CD4-positive, alpha-beta memory T cell (primary cell): ENCODE data around the gene TMEM135. TPM values are rescaled to one million over a fixed set of nuclear protein-coding genes. Genes with fewer than 3 reads are reported as not detected.
"Not testable (repeated sequence)": the region's sequence is repeated elsewhere in the genome, so short reads cannot be mapped to it uniquely, and the experiment has no call there.

ENCODE experiments used
- CTCF ChIA-PET: fragments of 350-600 bp; sonication (Branson Sonifier 250); formaldehyde crosslinking; loops from one replicate; lab custom pipeline; 2021; ENCODE audit warnings: inconsistent platforms; ENCODE audit not compliant: partially characterized antibody; lab: Charles Lee
- POLR2A ChIA-PET: fragments of 350-600 bp; sonication (Branson Sonifier 250); formaldehyde crosslinking; loops from one replicate; lab custom pipeline; 2021; ENCODE audit not compliant: partially characterized antibody; lab: Charles Lee
- DNase-seq, 5 donors: peaks; one replicate each; pipeline versions ENCODE4 v3.0.0 to v3.0.0-alpha.2; 2020 to 2022; ENCODE audit warnings: mixed read lengths in 1 of 5
- H3K27ac ChIP-seq: one replicate; pipeline ENCODE4 v1.7.0; 2013; ENCODE audit warnings: low read depth, low read length
- H3K27me3 ChIP-seq: 2 replicates; pipeline ENCODE4 v1.7.0; 2013; ENCODE audit warnings: mild to moderate bottlenecking, low read length, moderate library complexity; ENCODE audit not compliant: insufficient read depth
- H3K36me3 ChIP-seq: 2 replicates; pipeline ENCODE4 v1.7.0; 2013; ENCODE audit warnings: mild to moderate bottlenecking, low read length, moderate library complexity; ENCODE audit not compliant: insufficient read depth
- H3K4me1 ChIP-seq: 2 replicates; pipeline ENCODE4 v1.7.0; 2013; ENCODE audit warnings: mild to moderate bottlenecking, low read length, moderate library complexity; ENCODE audit not compliant: insufficient read depth
- H3K4me3 ChIP-seq, 2 donors: one replicate each; pipeline ENCODE4 v1.7.0; 2013; ENCODE audit warnings: low read length in 2 of 2, mild to moderate bottlenecking in 1 of 2
- H3K9me3 ChIP-seq, 2 donors: one replicate each; pipeline ENCODE4 v1.7.0; 2013; ENCODE audit warnings: low read length in 2 of 2, control low read depth in 1 of 2; ENCODE audit not compliant: control insufficient read depth in 1 of 2
- H3K27ac Mint-ChIP-seq, 7 donors: one replicate each; pipeline ENCODE4 v1.8.0; 2020 to 2021; ENCODE audit warnings: mixed read lengths in 7 of 7, mild to moderate bottlenecking in 6 of 7, inconsistent platforms in 3 of 7, moderate library complexity in 3 of 7
- H3K27me3 Mint-ChIP-seq, 2 donors: one replicate each; pipeline ENCODE4 v1.8.0; 2020 to 2021; ENCODE audit warnings: mixed read lengths in 2 of 2
- H3K36me3 Mint-ChIP-seq, 2 donors: one replicate each; pipeline ENCODE4 v1.8.0; 2020 to 2021; ENCODE audit warnings: mixed read lengths in 2 of 2, inconsistent platforms in 1 of 2, mild to moderate bottlenecking in 1 of 2
- H3K4me1 Mint-ChIP-seq, 4 donors: one replicate each; pipeline ENCODE4 v1.8.0; 2020 to 2021; ENCODE audit warnings: mixed read lengths in 4 of 4, mild to moderate bottlenecking in 1 of 4
- H3K4me3 Mint-ChIP-seq, 8 donors: one replicate each; pipeline ENCODE4 v1.8.0; 2020 to 2021; ENCODE audit warnings: mixed read lengths in 8 of 8, mild to moderate bottlenecking in 7 of 8, moderate library complexity in 6 of 8, inconsistent platforms in 3 of 8
- H3K9me3 Mint-ChIP-seq, 8 donors: one replicate each; pipeline ENCODE4 v1.8.0; 2020 to 2021; ENCODE audit warnings: mixed read lengths in 8 of 8, mild to moderate bottlenecking in 5 of 8, inconsistent platforms in 3 of 8, moderate library complexity in 1 of 8
- intact Hi-C: fragments of 100-400 bp; cut with micrococcal nuclease; formaldehyde crosslinking; loops from one replicate; pipeline ENCODE4 v1.15.1; 2023
- polyA plus RNA-seq, 2 donors: library from polyadenylated mRNA; unstranded; fragments of 300-500 nt; fragmentation: Illumina TruSeq; gene quantifications; one replicate each; pipeline ENCODE4 v1.2.3, GENCODE V29; 2021
- total RNA-seq, 2 experiments: library from RNA; stranded (reverse); gene quantifications; one replicate each; pipeline ENCODE4 v1.2.3, GENCODE V29; 2021

Gene TMEM135
- total and polyA plus RNA-seq, 4 experiments from 2014 or later: 6.6 to 12.4 (median 10.2) TPM

DNA sequence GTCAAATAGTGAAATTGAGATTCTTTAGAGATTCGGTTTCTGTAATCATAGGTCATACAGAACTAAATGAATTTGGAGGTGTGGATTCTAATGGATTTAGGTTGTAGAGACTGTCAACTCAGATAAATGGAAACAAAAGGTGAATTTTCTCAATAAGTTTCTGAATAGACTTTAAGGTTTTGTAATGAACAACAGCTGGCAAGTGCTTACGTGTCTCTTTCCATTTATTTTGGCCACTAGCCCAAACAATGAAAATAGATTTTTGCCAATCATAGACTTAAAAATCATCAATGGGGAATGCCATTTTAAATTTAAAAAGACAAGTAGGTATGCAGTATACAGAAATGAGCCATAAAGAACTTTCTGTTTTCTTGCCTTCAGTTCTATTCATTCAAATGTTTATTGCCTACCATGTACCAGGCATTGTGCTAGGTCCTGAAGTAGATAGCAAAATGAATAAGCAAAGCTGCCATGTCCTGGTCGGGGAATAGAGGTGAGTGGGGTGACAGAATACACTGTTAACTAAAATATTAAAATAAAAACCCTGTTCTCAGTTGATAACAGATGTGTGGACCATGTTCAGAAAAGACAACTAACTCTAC lies 16.9 kb upstream of the TMEM135 start:
- H3K36me3 Mint-ChIP-seq: no peaks in the 10 kb centered on the region
- peaks cover 4 to 8% of the 10 kb centered on the region in 2 donors for H3K27me3 Mint-ChIP-seq
- Histone ChIP-seq H3K27ac (no peak overlapping the region), H3K9me3 (no peaks in the 10 kb centered on the region), H3K36me3 (no peaks in the 10 kb centered on the region), H3K4me1 (no peaks in the 10 kb centered on the region), H3K4me3 (no peak overlapping the region), H3K27me3 (no peaks in the 10 kb centered on the region)
- DNase-seq: no peak
- ChIA-PET CTCF (no interaction called here), POLR2A (no interaction called here)
- H3K4me3 Mint-ChIP-seq: no peak overlapping the region
- intact Hi-C loops: no loop called here
- no peaks in the 10 kb centered on the region for H3K9me3 Mint-ChIP-seq
- no peaks in the 10 kb centered on the region for H3K4me1 Mint-ChIP-seq
- H3K27ac Mint-ChIP-seq: no peak overlapping the region

DNA sequence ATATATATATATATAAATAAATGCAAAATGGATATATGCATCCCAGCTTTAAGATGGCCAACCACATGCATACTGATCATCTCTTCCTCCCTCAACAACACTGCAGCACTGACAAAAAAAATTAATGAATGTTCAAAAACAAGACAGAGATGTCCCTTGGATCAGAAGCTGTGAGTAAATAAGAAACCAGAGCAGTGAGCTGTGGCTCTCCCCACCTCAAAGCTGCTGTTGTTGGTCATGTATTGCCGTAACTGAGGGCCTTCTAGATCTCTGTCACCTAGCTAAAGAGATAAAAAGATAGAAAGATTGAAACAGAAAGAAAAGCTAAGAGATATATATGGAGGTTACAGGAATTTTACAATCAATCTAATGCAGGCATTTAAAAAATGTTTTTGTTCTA lies 15.5 kb upstream of the TMEM135 start:
- ChIA-PET CTCF (interaction anchor here (0.9 kb wide), 1 partner anchor 76 kb away, joined by 3 read pairs; no protein-coding TSS in a partner anchor), POLR2A (no interaction called here)
- no peak overlapping the region for H3K4me3 Mint-ChIP-seq

DNA sequence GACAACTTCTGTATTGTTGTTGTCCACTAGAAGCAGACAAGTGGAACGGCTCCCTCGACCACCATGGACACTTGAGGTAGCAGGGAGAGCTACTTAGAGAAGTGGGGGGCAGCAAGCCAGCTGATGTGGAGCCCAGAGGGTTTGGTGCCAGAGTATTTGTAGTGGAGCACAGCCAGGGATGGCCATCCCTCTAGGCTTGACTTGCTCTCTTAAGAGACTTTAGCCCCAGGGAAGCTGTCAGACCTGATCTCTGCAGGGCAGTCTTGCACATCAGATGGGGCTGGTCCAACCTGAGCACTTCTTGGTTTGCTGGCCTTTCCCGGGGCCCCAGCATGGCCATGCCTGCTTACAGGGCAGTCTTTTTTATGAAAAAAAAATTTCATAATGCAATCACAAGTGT lies 15.0 kb upstream of the TMEM135 start:
- CTCF ChIA-PET: interaction anchor here (0.9 kb wide), 1 partner anchor 75 kb away, joined by 3 read pairs; no protein-coding TSS in a partner anchor
- H3K4me3 Mint-ChIP-seq: no peak overlapping the region
- H3K27ac Mint-ChIP-seq: no peak overlapping the region
- intact Hi-C loops: no loop called here
- Histone ChIP-seq H3K4me3 (no peak overlapping the region), H3K36me3 (no peaks in the 10 kb centered on the region), H3K27me3 (no peaks in the 10 kb centered on the region), H3K9me3 (no peaks in the 10 kb centered on the region), H3K27ac (no peak overlapping the region), H3K4me1 (no peaks in the 10 kb centered on the region)
- no peaks in the 10 kb centered on the region for H3K4me1 Mint-ChIP-seq
- H3K36me3 Mint-ChIP-seq: no peaks in the 10 kb centered on the region
- peaks cover 4 to 8% of the 10 kb centered on the region in 2 donors for H3K27me3 Mint-ChIP-seq
- H3K9me3 Mint-ChIP-seq: peaks cover 0 to 3% (median 0%) of the 10 kb centered on the region in 8 donors
- POLR2A ChIA-PET: interaction anchor here (1.3 kb wide), 1 partner anchor 9 kb away, joined by 3 read pairs; no protein-coding TSS in a partner anchor
- no peak for DNase-seq

More for the DNA sequence above, 15.5 kb upstream of the TMEM135 start:
- Mint-ChIP-seq H3K4me1 (no peaks in the 10 kb centered on the region), H3K27ac (no peak overlapping the region), H3K36me3 (no peaks in the 10 kb centered on the region), H3K27me3 (peaks cover 4 to 8% of the 10 kb centered on the region in 2 donors), H3K9me3 (peaks cover 0 to 3% (median 0%) of the 10 kb centered on the region in 8 donors)
- Histone ChIP-seq H3K4me1 (no peaks in the 10 kb centered on the region), H3K27me3 (no peaks in the 10 kb centered on the region), H3K9me3 (no peaks in the 10 kb centered on the region), H3K36me3 (no peaks in the 10 kb centered on the region), H3K4me3 (no peak overlapping the region), H3K27ac (no peak overlapping the region)
- intact Hi-C loops: no loop called here
- DNase-seq: no peak

DNA sequence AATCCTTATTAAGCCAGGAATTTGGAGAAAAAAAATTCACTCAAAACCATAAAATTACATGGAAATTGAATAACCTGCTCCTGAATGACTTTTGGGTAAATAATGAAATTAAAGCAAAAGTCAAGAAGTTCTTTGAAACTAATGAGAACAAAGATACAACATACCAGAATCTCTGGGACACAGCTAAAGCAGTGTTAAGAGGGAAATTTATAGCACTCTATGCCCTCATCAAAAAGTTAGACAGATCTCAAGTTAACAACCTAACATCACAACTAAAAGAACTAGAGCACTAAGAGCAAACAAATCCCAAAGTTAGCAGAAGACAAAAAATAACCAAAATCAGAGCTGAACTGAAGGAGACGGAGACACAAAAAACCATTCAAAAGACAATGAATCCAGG lies 11.3 kb upstream of the TMEM135 start:
- H3K36me3 Mint-ChIP-seq, H3K4me3 ChIP-seq, H3K36me3 ChIP-seq, H3K9me3 Mint-ChIP-seq, H3K4me3 Mint-ChIP-seq, POLR2A ChIA-PET, H3K27ac Mint-ChIP-seq, H3K4me1 ChIP-seq, H3K27me3 Mint-ChIP-seq, H3K4me1 Mint-ChIP-seq, H3K9me3 ChIP-seq, H3K27me3 ChIP-seq, H3K27ac ChIP-seq, intact Hi-C loops, CTCF ChIA-PET, DNase-seq: not testable (repeated sequence)

DNA sequence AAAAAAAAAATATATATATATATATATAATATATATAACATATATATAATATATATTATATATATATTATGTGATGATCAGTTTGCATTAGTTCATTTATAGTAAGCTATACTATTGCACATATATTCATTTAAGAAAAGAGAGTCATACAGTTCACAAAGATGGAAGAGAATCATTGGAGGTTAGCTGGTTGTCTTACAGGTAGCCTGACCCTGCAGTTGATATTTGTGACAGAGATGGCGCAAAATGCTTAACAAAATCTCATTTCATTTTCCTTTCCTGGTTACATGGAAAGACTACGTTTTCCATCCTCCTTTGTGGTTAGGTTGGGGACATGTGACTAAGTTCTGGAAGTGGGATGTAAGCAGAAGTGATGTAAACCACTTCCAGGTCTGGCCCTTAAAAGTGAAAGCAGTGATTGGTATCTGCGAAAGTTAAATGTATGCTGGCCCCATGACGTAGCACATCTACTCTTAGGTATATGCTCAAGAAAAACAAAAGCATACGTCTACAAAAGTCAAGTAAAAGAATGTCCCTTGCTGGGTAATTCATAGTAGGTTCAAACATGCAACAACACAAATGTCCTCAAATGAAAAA lies 7.2 kb upstream of the TMEM135 start:
- Mint-ChIP-seq H3K27ac (peak overlapping the region in 2 of 7 donors; percentile 17 to 43), H3K36me3 (no peaks in the 10 kb centered on the region), H3K4me3 (peak overlapping the region; percentile 17 to 75 (median 50)), H3K4me1 (peaks cover 6 to 10% (median 7%) of the 10 kb centered on the region in 4 donors), H3K27me3 (peaks cover 0 to 3% of the 10 kb centered on the region in 2 donors), H3K9me3 (peaks cover 0 to 3% (median 0%) of the 10 kb centered on the region in 8 donors)
- Histone ChIP-seq H3K4me3 (no peak overlapping the region), H3K27ac (no peak overlapping the region), H3K27me3 (no peaks in the 10 kb centered on the region), H3K36me3 (no peaks in the 10 kb centered on the region), H3K9me3 (no peaks in the 10 kb centered on the region), H3K4me1 (no peaks in the 10 kb centered on the region)
- ChIA-PET CTCF (no interaction called here), POLR2A (no interaction called here)
- peak in 2 of 5 donors; percentile 17 to 23 for DNase-seq
- intact Hi-C loops: no loop called here

DNA sequence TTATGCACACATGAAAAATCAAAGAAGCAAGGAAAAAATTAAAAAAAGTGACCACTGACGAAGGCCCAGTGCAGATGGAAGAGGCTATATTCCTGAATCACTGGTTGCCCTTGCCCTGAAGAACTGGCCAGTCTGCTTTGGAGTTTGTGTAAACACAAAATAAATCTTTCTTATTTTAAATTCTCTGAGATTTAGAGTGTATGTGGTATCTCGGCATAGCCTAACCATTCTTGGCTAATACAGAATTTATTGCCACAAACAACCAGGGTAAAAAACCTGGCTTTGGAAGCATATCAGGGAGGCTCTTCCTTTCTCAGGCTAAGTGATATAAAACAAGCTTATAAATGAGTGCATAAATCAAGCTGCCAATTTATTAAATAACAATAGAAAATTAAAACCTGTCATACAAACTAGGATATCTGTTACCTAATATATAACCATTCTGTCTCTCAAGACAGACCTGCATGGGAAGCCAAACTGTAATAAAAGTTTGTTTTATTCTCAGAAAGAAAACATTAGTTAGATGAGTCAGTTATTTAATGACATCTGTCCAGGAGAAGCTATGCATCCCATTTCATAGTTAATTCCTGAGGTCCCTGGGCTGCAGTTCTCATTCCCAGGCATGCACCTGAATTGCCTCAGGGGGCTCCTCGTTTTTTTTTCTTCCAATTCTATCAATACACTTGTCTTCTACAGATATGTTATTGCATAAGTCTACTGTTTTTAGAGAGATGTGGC lies 6.1 kb upstream of the TMEM135 start:
- Histone ChIP-seq H3K4me3 (no peak overlapping the region), H3K36me3 (no peaks in the 10 kb centered on the region), H3K9me3 (no peaks in the 10 kb centered on the region), H3K27me3 (no peaks in the 10 kb centered on the region), H3K27ac (no peak overlapping the region), H3K4me1 (no peaks in the 10 kb centered on the region)
- intact Hi-C loops: no loop called here
- Mint-ChIP-seq H3K36me3 (no peaks in the 10 kb centered on the region), H3K4me1 (peaks cover 7 to 14% (median 12%) of the 10 kb centered on the region in 4 donors), H3K27ac (peak overlapping the region in 1 of 7 donors; percentile 31), H3K9me3 (no peaks in the 10 kb centered on the region), H3K27me3 (no peaks in the 10 kb centered on the region), H3K4me3 (no peak overlapping the region)
- POLR2A ChIA-PET: interaction anchor here (1.1 kb wide), 1 partner anchor 50 kb away, joined by 3 read pairs; no protein-coding TSS in a partner anchor
- no peak for DNase-seq
- CTCF ChIA-PET: no interaction called here

DNA sequence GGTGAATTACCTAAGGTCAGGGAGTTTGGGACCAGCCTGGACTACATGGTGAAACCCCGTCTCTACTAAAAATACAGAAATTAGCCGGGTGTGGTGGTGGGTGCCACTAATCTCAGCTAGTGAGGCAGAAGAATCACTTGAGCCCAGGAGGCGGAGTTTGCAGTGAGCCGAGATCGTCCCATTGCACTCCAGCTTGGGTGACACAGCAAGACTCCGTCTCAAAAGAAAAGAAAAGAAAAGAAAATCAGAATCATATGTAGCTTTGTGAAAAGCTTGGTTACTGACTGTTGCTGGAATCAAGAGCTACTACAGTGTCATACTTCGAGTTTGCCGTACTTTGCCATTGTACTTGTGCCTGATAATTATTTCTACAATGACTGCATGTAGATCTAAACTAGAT lies 4.2 kb upstream of the TMEM135 start:
- Histone ChIP-seq H3K4me3 (no peak overlapping the region), H3K36me3 (no peaks in the 10 kb centered on the region), H3K4me1 (peaks cover 11% of the 10 kb centered on the region), H3K27ac (no peak overlapping the region), H3K27me3 (no peaks in the 10 kb centered on the region), H3K9me3 (no peaks in the 10 kb centered on the region)
- H3K9me3 Mint-ChIP-seq: no peaks in the 10 kb centered on the region
- peak overlapping the region in 1 of 7 donors; percentile 0 for H3K27ac Mint-ChIP-seq
- no peak for DNase-seq
- intact Hi-C loops: no loop called here
- peaks cover 0 to 5% of the 10 kb centered on the region in 2 donors for H3K36me3 Mint-ChIP-seq
- H3K4me3 Mint-ChIP-seq: no peak overlapping the region
- no peaks in the 10 kb centered on the region for H3K27me3 Mint-ChIP-seq
- ChIA-PET POLR2A (no interaction called here), CTCF (no interaction called here)
- peaks cover 17 to 30% (median 25%) of the 10 kb centered on the region in 4 donors for H3K4me1 Mint-ChIP-seq
